ENCODE results near the gene ASTN2.

GRCh38 chr9:116608064-116608463 lies 806.8 kb downstream of the ASTN2 start:
- TF ChIP-seq, protein P1, sequence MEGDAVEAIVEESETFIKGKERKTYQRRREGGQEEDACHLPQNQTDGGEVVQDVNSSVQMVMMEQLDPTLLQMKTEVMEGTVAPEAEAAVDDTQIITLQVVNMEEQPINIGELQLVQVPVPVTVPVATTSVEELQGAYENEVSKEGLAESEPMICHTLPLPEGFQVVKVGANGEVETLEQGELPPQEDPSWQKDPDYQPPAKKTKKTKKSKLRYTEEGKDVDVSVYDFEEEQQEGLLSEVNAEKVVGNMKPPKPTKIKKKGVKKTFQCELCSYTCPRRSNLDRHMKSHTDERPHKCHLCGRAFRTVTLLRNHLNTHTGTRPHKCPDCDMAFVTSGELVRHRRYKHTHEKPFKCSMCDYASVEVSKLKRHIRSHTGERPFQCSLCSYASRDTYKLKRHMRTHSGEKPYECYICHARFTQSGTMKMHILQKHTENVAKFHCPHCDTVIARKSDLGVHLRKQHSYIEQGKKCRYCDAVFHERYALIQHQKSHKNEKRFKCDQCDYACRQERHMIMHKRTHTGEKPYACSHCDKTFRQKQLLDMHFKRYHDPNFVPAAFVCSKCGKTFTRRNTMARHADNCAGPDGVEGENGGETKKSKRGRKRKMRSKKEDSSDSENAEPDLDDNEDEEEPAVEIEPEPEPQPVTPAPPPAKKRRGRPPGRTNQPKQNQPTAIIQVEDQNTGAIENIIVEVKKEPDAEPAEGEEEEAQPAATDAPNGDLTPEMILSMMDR (IDR thresholded peaks at IDR 0.05; ENCODE audit: insufficient read depth, low read depth, low read length), result no peak
- TF ChIP-seq EZH2 (IDR thresholded peaks at IDR 0.05; ENCODE audit: insufficient read depth, low read length), result no peak
